Spleen (tissue), 7 donors: Measurements from ENCODE around the gene MFSD6L.

Source experiments
- POLR2A ChIP-seq, 3 donors: fragments of 450-650 bp; IDR thresholded peaks; one replicate each; pipeline ENCODE4 v1.5.1; 2017; ENCODE audit warnings: antibody characterized with exemption in 3 of 3, mild to moderate bottlenecking in 1 of 3
- POLR2AphosphoS5 ChIP-seq, 3 donors: sonication (generic); formaldehyde crosslinking; IDR thresholded peaks; one replicate each; pipeline ENCODE4 v1.5.1; 2017; ENCODE audit warnings: antibody characterized with exemption in 3 of 3
- TF ChIP-seq, protein P1 (sequence below), 11 experiments: fragments of 200-600 bp in 7 of 11; fragments of 450-650 bp in 4 of 11; sonication (generic) in 4 of 11; IDR thresholded peaks in 8 of 11; conservative IDR thresholded peaks in 3 of 11; 1 replicate in 7 of 11; 2 replicates in 4 of 11; pipeline versions ENCODE4 v1.4.0 to v1.8.0; 2016 to 2021; ENCODE audit warnings: antibody characterized with exemption in 11 of 11, inconsistent platforms in 4 of 11, mild to moderate bottlenecking in 1 of 11
- donor health status: DM: no; HTN: no; CAD: no; lungs with moderate emphysema.
- donor health status: DM: no; HTN: no; CAD: no.
- donor health status: DM: no; HTN: no; CAD: no.

GRCh38 chr17:8822401-8823035 is 23.4 kb upstream of the MFSD6L start:
- TF ChIP-seq, protein P1, sequence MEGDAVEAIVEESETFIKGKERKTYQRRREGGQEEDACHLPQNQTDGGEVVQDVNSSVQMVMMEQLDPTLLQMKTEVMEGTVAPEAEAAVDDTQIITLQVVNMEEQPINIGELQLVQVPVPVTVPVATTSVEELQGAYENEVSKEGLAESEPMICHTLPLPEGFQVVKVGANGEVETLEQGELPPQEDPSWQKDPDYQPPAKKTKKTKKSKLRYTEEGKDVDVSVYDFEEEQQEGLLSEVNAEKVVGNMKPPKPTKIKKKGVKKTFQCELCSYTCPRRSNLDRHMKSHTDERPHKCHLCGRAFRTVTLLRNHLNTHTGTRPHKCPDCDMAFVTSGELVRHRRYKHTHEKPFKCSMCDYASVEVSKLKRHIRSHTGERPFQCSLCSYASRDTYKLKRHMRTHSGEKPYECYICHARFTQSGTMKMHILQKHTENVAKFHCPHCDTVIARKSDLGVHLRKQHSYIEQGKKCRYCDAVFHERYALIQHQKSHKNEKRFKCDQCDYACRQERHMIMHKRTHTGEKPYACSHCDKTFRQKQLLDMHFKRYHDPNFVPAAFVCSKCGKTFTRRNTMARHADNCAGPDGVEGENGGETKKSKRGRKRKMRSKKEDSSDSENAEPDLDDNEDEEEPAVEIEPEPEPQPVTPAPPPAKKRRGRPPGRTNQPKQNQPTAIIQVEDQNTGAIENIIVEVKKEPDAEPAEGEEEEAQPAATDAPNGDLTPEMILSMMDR (IDR thresholded peaks at IDR 0.05 in 8 of 11, conservative IDR thresholded peaks at IDR 0.05 in 3 of 11) = no peak
- TF ChIP-seq POLR2A (IDR thresholded peaks at IDR 0.05) (no peak), POLR2AphosphoS5 (IDR thresholded peaks at IDR 0.05) (no peak)
